Effector memory CD4-positive, alpha-beta T cell (primary cell): ENCODE data around the gene JMJD4.

Source experiments
- DNase-seq, 3 donors: peaks; one replicate each; pipeline ENCODE4 v3.0.0-alpha.2; 2020
- H3K27ac ChIP-seq: 2 replicates; pipeline ENCODE4 v1.7.0; 2013; ENCODE audit warnings: mild to moderate bottlenecking, low read length, moderate library complexity; ENCODE audit not compliant: insufficient read depth, poor library complexity, severe bottlenecking
- H3K27me3 ChIP-seq: replicated peaks from 2 replicates; pipeline ENCODE4 v1.7.0; 2013; ENCODE audit warnings: mild to moderate bottlenecking, low read length; ENCODE audit not compliant: insufficient read depth, control insufficient read depth, poor library complexity, severe bottlenecking
- H3K36me3 ChIP-seq: 2 replicates; pipeline ENCODE4 v1.7.0; 2013; ENCODE audit warnings: mild to moderate bottlenecking, low read length, moderate library complexity; ENCODE audit not compliant: control insufficient read depth, insufficient read depth
- H3K4me1 ChIP-seq: 2 replicates; pipeline ENCODE4 v1.7.0; 2013; ENCODE audit warnings: low read length, mild to moderate bottlenecking; ENCODE audit not compliant: control insufficient read depth, insufficient read depth, poor library complexity, severe bottlenecking
- H3K4me3 ChIP-seq: 2 replicates; pipeline ENCODE4 v1.7.0; 2013; ENCODE audit warnings: low read length, low read depth, mild to moderate bottlenecking; ENCODE audit not compliant: insufficient read depth, poor library complexity, severe bottlenecking
- H3K9me3 ChIP-seq: 2 replicates; pipeline ENCODE4 v1.7.0; 2013; ENCODE audit warnings: mild to moderate bottlenecking, low read length, moderate library complexity; ENCODE audit not compliant: control insufficient read depth

Gene JMJD4

DNA sequence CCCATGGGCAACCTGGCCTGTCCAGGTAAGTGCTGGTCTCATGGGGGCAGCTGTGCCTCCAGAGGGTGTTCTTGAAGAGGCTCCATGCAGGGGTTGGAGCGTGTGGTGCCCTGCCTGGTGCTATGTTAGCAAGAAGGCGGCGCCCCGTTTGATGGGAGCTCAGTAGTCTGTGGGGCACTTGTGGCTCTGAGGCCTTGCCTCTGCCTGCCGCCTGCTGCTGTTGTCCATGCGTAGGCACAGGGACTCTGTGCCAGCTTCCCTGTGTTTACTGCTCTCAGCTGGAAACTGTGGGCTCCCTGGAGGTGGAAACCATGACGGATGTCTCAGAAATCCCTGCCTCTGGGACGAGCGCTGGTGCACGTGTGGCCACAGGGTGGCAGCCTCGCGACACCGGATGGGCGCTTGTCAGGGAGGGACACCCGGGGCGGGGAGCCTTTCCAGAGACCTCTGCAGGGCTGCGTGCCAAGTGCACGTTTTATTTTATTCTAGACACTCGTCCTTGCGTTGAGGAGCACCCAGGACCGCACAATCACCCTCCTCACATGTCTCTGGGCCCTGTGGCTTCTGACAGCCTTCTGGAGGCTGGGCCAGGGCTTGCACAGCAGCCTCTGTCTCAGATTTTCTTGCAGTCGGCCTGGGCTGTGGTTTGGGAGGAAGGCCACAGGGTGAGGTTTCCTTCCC lies 27.3 kb upstream of the JMJD4 start:
- peak; percentile 76 to 79 (median 76) for DNase-seq
- Histone ChIP-seq H3K36me3 (peaks cover 17% of the 10 kb centered on the region), H3K9me3 (no peaks in the 10 kb centered on the region), H3K27me3 (no peaks in the 10 kb centered on the region), H3K27ac (peak overlapping the region; percentile 33), H3K4me1 (peaks cover 61% of the 10 kb centered on the region), H3K4me3 (peak overlapping the region; percentile 7)

DNA sequence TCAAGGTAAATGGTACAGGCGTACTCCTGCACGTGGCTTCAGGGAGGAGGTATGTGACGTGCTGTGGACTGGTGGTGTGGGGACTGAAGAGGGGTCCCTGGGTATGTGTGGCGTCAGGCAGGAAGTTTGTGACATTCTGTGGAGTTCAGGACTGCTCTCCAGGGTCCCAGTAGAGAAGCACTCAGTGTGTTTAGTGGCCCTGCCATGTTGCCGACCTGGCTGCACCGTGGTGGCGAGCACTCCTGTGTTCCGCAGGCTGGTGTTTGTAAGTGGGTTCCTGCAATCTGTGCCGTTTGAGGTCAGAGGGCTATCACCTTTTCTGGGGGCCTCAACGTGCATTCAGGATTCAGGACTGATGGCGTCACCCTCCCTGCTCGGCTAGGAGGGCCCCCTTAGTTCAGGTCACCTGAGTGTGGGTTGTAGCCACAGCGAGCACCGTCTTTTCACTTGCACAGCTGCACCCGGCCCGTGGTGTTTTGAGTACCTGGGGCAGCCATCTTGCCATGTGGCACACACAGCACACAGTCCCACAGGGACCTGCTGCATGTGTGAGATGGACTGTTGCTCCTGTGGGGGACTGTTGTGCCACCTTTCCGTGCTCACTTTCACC lies 26.6 kb upstream of the JMJD4 start:
- DNase-seq: no peak
- no peaks in the 10 kb centered on the region for H3K27me3 ChIP-seq
- peaks cover 56% of the 10 kb centered on the region for H3K4me1 ChIP-seq
- no peaks in the 10 kb centered on the region for H3K9me3 ChIP-seq
- peaks cover 17% of the 10 kb centered on the region for H3K36me3 ChIP-seq
- peak overlapping the region; percentile 33 for H3K27ac ChIP-seq
- peak overlapping the region; percentile 7 for H3K4me3 ChIP-seq

- H3K4me1 ChIP-seq: peaks cover 43% of the 10 kb centered on the region
- H3K27ac ChIP-seq: no peak overlapping the region
- peaks cover 17% of the 10 kb centered on the region for H3K36me3 ChIP-seq
These were observed 25.3 kb upstream of the JMJD4 start for GRCh38 chr1:227760377-227760776.

GRCh38 chr1:227759341-227760300 lies 24.5 kb upstream of the JMJD4 start:
- Histone ChIP-seq H3K9me3 (no peaks in the 10 kb centered on the region), H3K36me3 (peaks cover 17% of the 10 kb centered on the region), H3K27me3 (no peaks in the 10 kb centered on the region), H3K27ac (no peak overlapping the region), H3K4me3 (no peak overlapping the region), H3K4me1 (peaks cover 35% of the 10 kb centered on the region)
- DNase-seq: no peak

More at GRCh38 chr1:227760377-227760776, 25.3 kb upstream of the JMJD4 start:
- H3K9me3 ChIP-seq: no peaks in the 10 kb centered on the region
- H3K27me3 ChIP-seq: no peaks in the 10 kb centered on the region
- DNase-seq: no peak
- H3K4me3 ChIP-seq: no peak overlapping the region

GRCh38 chr1:227758366-227758765 lies 23.3 kb upstream of the JMJD4 start:
- Histone ChIP-seq H3K4me3 (no peak overlapping the region), H3K27me3 (no peaks in the 10 kb centered on the region), H3K27ac (no peak overlapping the region), H3K9me3 (no peaks in the 10 kb centered on the region), H3K36me3 (peaks cover 17% of the 10 kb centered on the region), H3K4me1 (peaks cover 23% of the 10 kb centered on the region)
- DNase-seq: no peak

GRCh38 chr1:227757781-227758180 lies 22.7 kb upstream of the JMJD4 start:
- H3K4me3 ChIP-seq: no peak overlapping the region
- H3K4me1 ChIP-seq: peaks cover 17% of the 10 kb centered on the region
- H3K36me3 ChIP-seq: peaks cover 17% of the 10 kb centered on the region

GRCh38 chr1:227756172-227756959 lies 21.3 kb upstream of the JMJD4 start:
- no peaks in the 10 kb centered on the region for H3K27me3 ChIP-seq
- H3K27ac ChIP-seq: no peak overlapping the region
- no peak overlapping the region for H3K4me3 ChIP-seq
- peaks cover 17% of the 10 kb centered on the region for H3K36me3 ChIP-seq
- H3K9me3 ChIP-seq: no peaks in the 10 kb centered on the region
- no peak for DNase-seq
- H3K4me1 ChIP-seq: peaks cover 4% of the 10 kb centered on the region

More at GRCh38 chr1:227757781-227758180, 22.7 kb upstream of the JMJD4 start:
- no peak for DNase-seq
- Histone ChIP-seq H3K27ac (no peak overlapping the region), H3K27me3 (no peaks in the 10 kb centered on the region), H3K9me3 (no peaks in the 10 kb centered on the region)

- no peak overlapping the region for H3K4me3 ChIP-seq
- H3K9me3 ChIP-seq: no peaks in the 10 kb centered on the region
- DNase-seq: no peak
- H3K36me3 ChIP-seq: peaks cover 16% of the 10 kb centered on the region
- H3K27ac ChIP-seq: no peak overlapping the region
- no peaks in the 10 kb centered on the region for H3K4me1 ChIP-seq
- H3K27me3 ChIP-seq: no peaks in the 10 kb centered on the region
These were observed 19.9 kb upstream of the JMJD4 start for GRCh38 chr1:227754958-227755357.

DNA sequence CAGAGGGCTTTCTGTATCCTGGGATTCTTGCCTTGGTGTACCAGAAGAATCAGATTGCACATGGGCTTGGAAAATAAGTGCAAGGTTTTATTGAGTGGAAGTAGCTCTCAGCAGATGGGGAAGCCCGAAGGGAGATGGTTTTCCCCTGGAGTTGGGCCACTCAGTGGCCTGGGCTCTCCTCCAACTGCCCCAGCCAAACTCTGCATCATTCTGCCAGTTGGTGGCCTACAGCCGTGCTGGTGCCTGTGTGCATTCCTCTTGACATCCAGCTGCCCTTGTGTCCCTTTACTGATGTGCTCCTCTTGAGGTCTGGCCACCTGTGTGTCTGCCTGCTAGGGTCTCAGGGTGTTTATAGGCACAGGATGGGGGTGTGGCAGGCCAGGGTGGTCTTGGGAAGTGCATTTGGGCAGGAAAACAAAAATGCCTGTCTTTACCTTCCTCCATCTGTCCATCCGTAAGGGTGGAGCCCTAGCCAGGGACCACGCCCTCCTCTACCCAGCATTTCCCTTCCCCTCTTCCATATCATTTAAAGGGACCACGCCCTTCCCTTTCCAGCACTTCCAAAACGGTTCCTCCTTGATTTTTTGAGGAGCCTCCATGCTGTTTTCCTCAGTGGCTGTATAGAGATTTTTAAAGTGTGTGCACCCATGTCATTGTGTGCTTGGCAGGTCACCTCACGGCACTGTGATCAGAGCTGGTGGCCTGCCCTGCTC lies 19.1 kb upstream of the JMJD4 start:
- no peaks in the 10 kb centered on the region for H3K9me3 ChIP-seq
- H3K4me3 ChIP-seq: no peak overlapping the region
- DNase-seq: no peak
- peaks cover 11% of the 10 kb centered on the region for H3K36me3 ChIP-seq
- H3K27me3 ChIP-seq: no peaks in the 10 kb centered on the region
- no peak overlapping the region for H3K27ac ChIP-seq
- H3K4me1 ChIP-seq: peaks cover 5% of the 10 kb centered on the region
